GM19324 (cell line): ENCODE measurements around the gene DUS3L.

Experiments
- ATAC-seq: cut with Tn5 transposase; IDR thresholded peaks from one replicate; pipeline ENCODE4 v1.9.1; 2021; ENCODE audit warnings: mild to moderate bottlenecking, moderate library complexity; ENCODE audit not compliant: unreplicated experiment, low FRiP score

Gene DUS3L

GRCh38 chr19:5822181-5822844, 31.4 kb upstream of the DUS3L start:
- no peak for ATAC-seq

- no peak for ATAC-seq
These were observed 30.7 kb upstream of the DUS3L start for GRCh38 chr19:5821521-5822180.

DNA sequence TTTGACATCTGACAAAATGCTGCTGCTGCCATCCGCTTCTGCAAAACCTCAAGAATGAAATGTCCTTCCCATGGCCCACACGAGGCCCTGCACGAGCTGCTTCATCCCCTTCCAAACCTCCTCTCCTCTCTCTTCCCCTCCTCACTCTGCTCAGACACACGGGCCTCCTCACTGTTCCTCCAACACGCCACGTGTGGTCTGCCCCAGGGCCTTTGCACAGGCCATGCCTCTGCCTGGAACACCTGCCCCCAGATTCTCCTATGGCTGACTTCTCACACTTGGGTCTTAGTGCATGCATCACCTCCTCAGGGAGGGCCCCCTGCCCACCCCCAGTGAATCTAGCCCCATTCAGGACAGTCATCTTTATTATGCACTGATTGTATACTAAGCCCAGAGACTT, 29.8 kb upstream of the DUS3L start:
- ATAC-seq = no peak

DNA sequence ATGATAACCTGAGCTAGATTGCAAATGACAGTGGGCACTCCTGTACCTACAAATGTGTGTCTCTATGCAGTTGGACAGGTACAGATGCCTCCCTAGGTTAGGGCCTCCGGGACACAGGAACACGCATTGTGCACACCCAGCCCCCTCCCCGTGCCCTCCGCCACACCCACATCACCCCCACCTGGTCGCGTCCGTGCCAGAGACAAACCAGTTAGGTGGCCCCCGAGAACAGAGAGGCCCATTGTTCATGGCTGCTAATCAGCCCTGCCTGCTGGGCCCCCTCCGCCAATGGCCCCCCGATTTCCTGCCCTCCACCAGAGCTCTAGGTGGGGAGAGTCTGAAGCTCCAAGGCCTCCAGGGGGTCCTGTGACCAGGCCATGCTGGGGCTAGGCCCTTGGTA, 27.6 kb upstream of the DUS3L start:
- no peak for ATAC-seq

GRCh38 chr19:5817218-5817617, 26.3 kb upstream of the DUS3L start:
- no peak for ATAC-seq

- no peak for ATAC-seq
These were observed 23.9 kb upstream of the DUS3L start for GRCh38 chr19:5814852-5815246.

DNA sequence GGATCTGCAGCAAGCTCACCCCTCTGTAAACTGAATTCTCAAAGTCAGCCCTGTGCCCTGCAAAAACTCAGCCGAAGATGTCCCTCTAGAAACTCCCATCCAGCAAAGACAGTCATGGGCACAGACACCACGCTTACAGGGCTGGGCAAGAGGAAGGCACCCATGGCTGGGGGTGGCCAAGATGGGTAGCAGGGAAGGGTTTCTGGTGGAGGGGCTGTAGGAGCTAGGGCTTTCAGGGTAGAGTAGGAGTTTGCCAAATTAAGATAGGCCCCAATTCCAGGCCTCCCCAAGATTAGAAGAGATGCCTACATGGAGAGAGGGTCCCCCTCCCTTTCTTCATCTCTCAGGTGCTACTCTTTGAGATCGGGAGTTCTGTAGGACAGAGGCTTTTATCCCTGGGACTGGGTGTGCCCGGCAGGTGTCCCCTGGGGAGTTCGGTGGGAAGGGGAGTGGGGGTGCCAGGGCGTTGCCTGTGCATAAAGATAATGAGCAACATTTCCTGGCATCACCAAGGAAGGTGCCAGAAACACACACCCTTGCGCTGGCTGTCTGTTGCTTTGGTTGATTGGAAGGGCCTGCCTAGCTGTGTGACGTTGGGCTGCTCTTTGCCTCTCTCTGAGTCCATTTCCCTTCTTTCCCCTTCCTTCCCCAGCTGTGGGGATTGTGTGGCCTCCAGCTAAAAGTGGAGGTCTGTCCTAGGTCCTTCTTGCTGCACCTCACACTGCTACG, 23.3 kb upstream of the DUS3L start:
- no peak for ATAC-seq

- ATAC-seq = no peak
These were observed 20.2 kb upstream of the DUS3L start for GRCh38 chr19:5811117-5811516.

- no peak for ATAC-seq
These were observed 18.5 kb upstream of the DUS3L start for GRCh38 chr19:5809469-5809868.

- ATAC-seq = no peak
These were observed 18.1 kb upstream of the DUS3L start for GRCh38 chr19:5809053-5809452.

- no peak for ATAC-seq
These were observed 17.3 kb upstream of the DUS3L start for GRCh38 chr19:5808120-5808816.

GRCh38 chr19:5806905-5807304, 15.9 kb upstream of the DUS3L start:
- no peak for ATAC-seq

- no peak for ATAC-seq
These were observed 15.1 kb upstream of the DUS3L start for GRCh38 chr19:5806133-5806489.

GRCh38 chr19:5805462-5806132, 14.6 kb upstream of the DUS3L start:
- no peak for ATAC-seq

GRCh38 chr19:5804516-5805461, 13.8 kb upstream of the DUS3L start, which contains the start of gene NRTN:
Gene NRTN (plus strand): TSS chr19:5805067. CDS start chr19:5824166, 19,099 bp downstream.
- ATAC-seq = no peak

- ATAC-seq = peak; percentile 62
These were observed 13.0 kb upstream of the DUS3L start for GRCh38 chr19:5803752-5804515.

GRCh38 chr19:5803441-5803751, 12.4 kb upstream of the DUS3L start:
- ATAC-seq = no peak

GRCh38 chr19:5801796-5802619, 11.0 kb upstream of the DUS3L start:
- no peak for ATAC-seq
